ENCODE data around the gene RSPO4.

DNA sequence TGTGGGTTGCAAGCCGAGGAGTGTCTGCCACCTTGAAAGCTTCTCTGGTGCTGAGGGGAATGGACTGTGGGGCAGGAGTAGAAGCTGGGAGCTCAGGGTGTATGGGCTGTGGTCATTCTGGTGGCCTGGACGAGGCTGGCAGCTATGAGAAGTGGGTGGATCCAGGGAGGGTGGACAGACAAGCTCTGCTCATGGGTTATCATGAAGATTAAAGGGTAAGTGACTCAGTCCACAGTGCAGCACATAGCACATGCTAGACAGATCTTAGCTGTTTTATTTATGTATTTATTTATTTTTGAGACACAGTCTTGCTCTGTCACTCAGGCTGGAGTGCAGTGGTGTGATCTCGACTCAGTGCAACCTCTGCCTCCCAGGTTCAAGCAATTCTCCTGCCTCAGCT, 13.8 kb downstream of the RSPO4 start:
- TF ChIP-seq POLR2A (IDR thresholded peaks at IDR 0.05) (no peak), EP300 (IDR thresholded peaks at IDR 0.05) (no peak)
- TF ChIP-seq, protein P1, sequence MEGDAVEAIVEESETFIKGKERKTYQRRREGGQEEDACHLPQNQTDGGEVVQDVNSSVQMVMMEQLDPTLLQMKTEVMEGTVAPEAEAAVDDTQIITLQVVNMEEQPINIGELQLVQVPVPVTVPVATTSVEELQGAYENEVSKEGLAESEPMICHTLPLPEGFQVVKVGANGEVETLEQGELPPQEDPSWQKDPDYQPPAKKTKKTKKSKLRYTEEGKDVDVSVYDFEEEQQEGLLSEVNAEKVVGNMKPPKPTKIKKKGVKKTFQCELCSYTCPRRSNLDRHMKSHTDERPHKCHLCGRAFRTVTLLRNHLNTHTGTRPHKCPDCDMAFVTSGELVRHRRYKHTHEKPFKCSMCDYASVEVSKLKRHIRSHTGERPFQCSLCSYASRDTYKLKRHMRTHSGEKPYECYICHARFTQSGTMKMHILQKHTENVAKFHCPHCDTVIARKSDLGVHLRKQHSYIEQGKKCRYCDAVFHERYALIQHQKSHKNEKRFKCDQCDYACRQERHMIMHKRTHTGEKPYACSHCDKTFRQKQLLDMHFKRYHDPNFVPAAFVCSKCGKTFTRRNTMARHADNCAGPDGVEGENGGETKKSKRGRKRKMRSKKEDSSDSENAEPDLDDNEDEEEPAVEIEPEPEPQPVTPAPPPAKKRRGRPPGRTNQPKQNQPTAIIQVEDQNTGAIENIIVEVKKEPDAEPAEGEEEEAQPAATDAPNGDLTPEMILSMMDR (IDR thresholded peaks at IDR 0.05): no peak
